Astrocyte (in vitro differentiated cells and primary cell): ENCODE results near the gene ANKRD11. TPM values are rescaled to one million over a fixed set of nuclear protein-coding genes. Genes with fewer than 3 reads are reported as not detected.
A peak's percentile ranks its signal among the peaks of the same experiment; 100 is the strongest.

Experiments used
- DNase-seq: peaks from one replicate; pipeline ENCODE4 v3.0.0-alpha.2; 2010; ENCODE audit warnings: low read depth
- FAIRE-seq: peaks from 2 replicates; lab custom pipeline; 2011; peaks lifted over from hg19 to GRCh38; lab: Jason Lieb, UNC
- H2AFZ ChIP-seq: 2 replicates; pipeline ENCODE4 v1.6.0; 2012; ENCODE audit warnings: low read depth, low read length, inconsistent platforms
- H3K27ac ChIP-seq: 2 replicates; pipeline ENCODE4 v1.5.1; 2011; ENCODE audit warnings: low read depth, low read length, inconsistent platforms
- H3K27me3 ChIP-seq: 2 replicates; pipeline ENCODE4 v1.6.0; 2011; ENCODE audit warnings: low read length, inconsistent platforms; ENCODE audit not compliant: insufficient read depth
- H3K36me3 ChIP-seq: 2 replicates; pipeline ENCODE4 v1.5.1; 2011; ENCODE audit warnings: low read length, inconsistent platforms; ENCODE audit not compliant: insufficient read depth
- H3K4me1 ChIP-seq: 2 replicates; pipeline ENCODE4 v1.5.1; 2011; ENCODE audit warnings: low read length, inconsistent platforms; ENCODE audit not compliant: insufficient read depth
- H3K4me2 ChIP-seq: 2 replicates; pipeline ENCODE4 v1.6.0; 2012; ENCODE audit warnings: low read length, inconsistent platforms
- H3K4me3 ChIP-seq: 2 replicates; pipeline ENCODE4 v1.5.1; 2011; ENCODE audit warnings: low read depth, mild to moderate bottlenecking, low read length, inconsistent platforms; ENCODE audit not compliant: insufficient read depth
- H3K79me2 ChIP-seq: 2 replicates; pipeline ENCODE4 v1.6.0; 2012; ENCODE audit warnings: mild to moderate bottlenecking, low read length, inconsistent platforms; ENCODE audit not compliant: insufficient read depth
- H3K9ac ChIP-seq: 2 replicates; pipeline ENCODE4 v1.6.0; 2012; ENCODE audit warnings: mild to moderate bottlenecking, low read length, inconsistent platforms
- H3K9me3 ChIP-seq: 2 replicates; pipeline ENCODE4 v1.5.1; 2012; ENCODE audit warnings: low read depth, mild to moderate bottlenecking, low read length, inconsistent platforms; ENCODE audit not compliant: insufficient read depth
- H4K20me1 ChIP-seq: 2 replicates; pipeline ENCODE4 v1.6.0; 2012; ENCODE audit warnings: low read length, inconsistent platforms; ENCODE audit not compliant: insufficient read depth
- H3K27ac Mint-ChIP-seq: one replicate; pipeline ENCODE4 v1.8.0; 2021; ENCODE audit warnings: mild to moderate bottlenecking, mixed read lengths; ENCODE audit not compliant: unreplicated experiment
- H3K27me3 Mint-ChIP-seq: one replicate; pipeline ENCODE4 v1.8.0; 2021; ENCODE audit warnings: low read depth, mixed read lengths; ENCODE audit not compliant: unreplicated experiment
- H3K36me3 Mint-ChIP-seq: one replicate; pipeline ENCODE4 v1.8.0; 2021; ENCODE audit warnings: low read depth, mixed read lengths; ENCODE audit not compliant: unreplicated experiment
- H3K4me1 Mint-ChIP-seq: one replicate; pipeline ENCODE4 v1.8.0; 2021; ENCODE audit warnings: low read depth, mixed read lengths; ENCODE audit not compliant: unreplicated experiment
- H3K4me3 Mint-ChIP-seq: one replicate; pipeline ENCODE4 v1.8.0; 2021; ENCODE audit warnings: mild to moderate bottlenecking, moderate library complexity, mixed read lengths; ENCODE audit not compliant: unreplicated experiment
- H3K9me3 Mint-ChIP-seq: one replicate; pipeline ENCODE4 v1.8.0; 2021; ENCODE audit warnings: mild to moderate bottlenecking, mixed read lengths; ENCODE audit not compliant: unreplicated experiment
- CTCF ChIP-seq: IDR thresholded peaks from 2 replicates; pipeline ENCODE4 v1.5.1; 2011; ENCODE audit warnings: low read depth, mild to moderate bottlenecking, inconsistent platforms, low read length, moderate library complexity; ENCODE audit not compliant: insufficient read depth
- EZH2 ChIP-seq: IDR thresholded peaks from 2 replicates; pipeline ENCODE4 v1.6.1; 2012; ENCODE audit warnings: mild to moderate bottlenecking, low read length, inconsistent platforms; ENCODE audit not compliant: insufficient read depth
- total RNA-seq: library from RNA; stranded (reverse); gene quantifications from 2 replicates; pipeline ENCODE4 v1.2.1, GENCODE V29; 2021

ANKRD11 gene
- total RNA-seq, 1 donor from 2014 or later = 213 TPM

DNA sequence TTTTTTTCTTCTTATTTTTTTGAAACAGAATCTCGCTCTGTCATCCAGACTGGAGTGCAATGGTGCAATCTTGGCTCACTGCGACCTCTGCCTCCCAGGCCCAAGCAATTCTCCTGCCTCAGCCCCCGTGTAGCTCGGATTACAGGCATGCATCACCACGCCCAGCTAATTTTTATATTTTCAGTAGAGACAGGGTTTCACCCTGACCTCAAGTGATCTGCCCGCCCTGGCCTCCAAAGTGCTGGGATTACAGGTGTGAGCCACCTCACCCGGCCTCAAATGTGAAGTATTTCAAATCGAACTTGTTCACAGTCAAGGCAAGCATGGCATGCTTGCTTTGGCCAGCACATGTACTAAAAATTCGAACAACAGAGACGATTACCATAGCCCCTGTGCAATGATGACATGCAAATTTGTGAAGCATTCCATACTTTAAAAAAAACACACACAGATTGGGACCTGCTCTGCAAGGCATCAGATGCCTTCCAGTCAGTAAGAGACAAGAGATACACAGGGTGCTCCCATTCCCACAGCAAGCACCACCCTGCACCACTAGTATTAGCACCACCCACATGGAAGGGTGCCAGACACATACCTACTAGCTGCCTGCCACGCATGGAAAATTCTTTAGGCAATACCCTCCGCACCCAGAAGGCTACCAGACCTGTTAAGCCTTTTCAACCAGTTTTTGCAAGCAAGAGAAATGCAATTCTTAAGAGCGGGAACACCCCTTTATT, 47.2 kb downstream of the ANKRD11 start:
- H2AFZ ChIP-seq = no peak overlapping the region
- peak overlapping the region; percentile 59 for H3K4me3 Mint-ChIP-seq
- no peak overlapping the region for H3K4me3 ChIP-seq
- peaks cover 31% of the 10 kb centered on the region for H3K4me1 ChIP-seq
- H3K9ac ChIP-seq = peak overlapping the region; percentile 69
- DNase-seq (peak; percentile 76), FAIRE-seq (no peak)
- peaks cover 2% of the 10 kb centered on the region for H3K9me3 Mint-ChIP-seq
- no peaks in the 10 kb centered on the region for H3K9me3 ChIP-seq
- H3K4me1 Mint-ChIP-seq = peaks cover 78% of the 10 kb centered on the region
- no peaks in the 10 kb centered on the region for H3K27me3 Mint-ChIP-seq
- H3K36me3 ChIP-seq = no peaks in the 10 kb centered on the region
- H3K27me3 ChIP-seq = no peaks in the 10 kb centered on the region
- peaks cover 4% of the 10 kb centered on the region for H3K36me3 Mint-ChIP-seq
- TF ChIP-seq CTCF (peak; percentile 3), EZH2 (no peak)
- peaks cover 100% of the 10 kb centered on the region for H3K79me2 ChIP-seq
- H3K27ac Mint-ChIP-seq = peak overlapping the region; percentile 84
- H3K27ac ChIP-seq = peak overlapping the region; percentile 64
- peak overlapping the region; percentile 40 for H3K4me2 ChIP-seq
- H4K20me1 ChIP-seq = peaks cover 97% of the 10 kb centered on the region

DNA sequence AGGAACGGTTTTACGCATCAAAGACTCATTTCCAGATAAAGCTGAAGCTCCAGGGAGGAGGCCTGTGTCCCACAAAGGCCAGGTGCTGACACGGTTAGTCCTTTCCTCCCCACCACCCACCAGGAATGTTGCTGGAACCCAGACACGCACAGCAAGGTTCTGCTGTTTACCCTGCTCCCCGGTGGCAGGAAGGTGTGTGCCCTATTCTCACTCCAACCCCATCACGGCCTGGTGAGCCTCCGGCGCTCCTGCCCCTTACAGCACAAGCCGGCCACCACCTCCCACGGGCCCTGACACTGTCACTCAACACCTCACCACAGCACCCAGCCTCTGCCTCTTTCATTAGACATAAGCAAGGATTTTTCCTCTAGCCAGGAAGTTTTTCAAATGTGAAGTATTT, 47.8 kb downstream of the ANKRD11 start:
- TF ChIP-seq EZH2 = no peak
- no peak for TF ChIP-seq CTCF
- H3K9me3 Mint-ChIP-seq = peaks cover 2% of the 10 kb centered on the region
- H3K9me3 ChIP-seq = no peaks in the 10 kb centered on the region
- peak overlapping the region; percentile 40 for H3K4me2 ChIP-seq
- no peak overlapping the region for H3K4me3 ChIP-seq
- no peak overlapping the region for H2AFZ ChIP-seq
- H3K27ac ChIP-seq = peak overlapping the region; percentile 64
- H3K4me1 Mint-ChIP-seq = peaks cover 76% of the 10 kb centered on the region
- H3K27ac Mint-ChIP-seq = peak overlapping the region; percentile 84
- H3K9ac ChIP-seq = peak overlapping the region; percentile 69
- no peaks in the 10 kb centered on the region for H3K27me3 Mint-ChIP-seq
- FAIRE-seq = no peak
- H3K4me3 Mint-ChIP-seq = peak overlapping the region; percentile 59
- H3K79me2 ChIP-seq = peaks cover 100% of the 10 kb centered on the region
- DNase-seq = no peak
- peaks cover 97% of the 10 kb centered on the region for H4K20me1 ChIP-seq
- peaks cover 31% of the 10 kb centered on the region for H3K4me1 ChIP-seq
- peaks cover 4% of the 10 kb centered on the region for H3K36me3 Mint-ChIP-seq
- no peaks in the 10 kb centered on the region for H3K36me3 ChIP-seq
- no peaks in the 10 kb centered on the region for H3K27me3 ChIP-seq

- no peaks in the 10 kb centered on the region for H3K27me3 ChIP-seq
- H3K27ac Mint-ChIP-seq = peak overlapping the region; percentile 43
- DNase-seq (no peak), FAIRE-seq (no peak)
- H3K36me3 Mint-ChIP-seq = peaks cover 7% of the 10 kb centered on the region
- H3K9me3 Mint-ChIP-seq = no peaks in the 10 kb centered on the region
- peaks cover 22% of the 10 kb centered on the region for H3K4me1 ChIP-seq
- no peak overlapping the region for H3K4me3 ChIP-seq
- H3K27me3 Mint-ChIP-seq = no peaks in the 10 kb centered on the region
- H3K4me3 Mint-ChIP-seq = no peak overlapping the region
- H4K20me1 ChIP-seq = peaks cover 97% of the 10 kb centered on the region
- H3K79me2 ChIP-seq = peaks cover 100% of the 10 kb centered on the region
- H3K9me3 ChIP-seq = no peaks in the 10 kb centered on the region
- no peak overlapping the region for H3K27ac ChIP-seq
- no peak overlapping the region for H3K4me2 ChIP-seq
- TF ChIP-seq CTCF = no peak
- TF ChIP-seq EZH2 = no peak
- H3K9ac ChIP-seq = no peak overlapping the region
- peaks cover 62% of the 10 kb centered on the region for H3K4me1 Mint-ChIP-seq
- no peaks in the 10 kb centered on the region for H3K36me3 ChIP-seq
- no peak overlapping the region for H2AFZ ChIP-seq
Measured at GRCh38 chr16:89439659-89440058, 50.7 kb downstream of the ANKRD11 start.
